Panc1 (cell line): ENCODE data around the gene SIK3. TPM values are rescaled to one million over a fixed set of nuclear protein-coding genes. Genes with fewer than 3 reads are reported as not detected.
A peak's percentile ranks its signal among the peaks of the same experiment; 100 is the strongest.

Experiments used
- ATAC-seq: fragments of 200-7000 bp; cut with Tn5 transposase; 2 replicates; pipeline ENCODE4 v1.9.1; 2020; ENCODE audit warnings: mild to moderate bottlenecking, moderate library complexity
- BruUV-seq: library from RNA; stranded (reverse); fragments of 400-500 nt; replicated peaks from 2 replicates; lab custom pipeline; 2021; lab: Mats Ljungman, UMichigan
- CTCF ChIA-PET: fragments of 300-600 bp; sonication (Branson Sonifier 250); formaldehyde crosslinking; loops from one replicate; lab custom pipeline; 2022; ENCODE audit warnings: antibody characterized with exemption; lab: Charles Lee
- POLR2A ChIA-PET: fragments of 300-600 bp; sonication (Branson Sonifier 250); formaldehyde crosslinking; loops from one replicate; lab custom pipeline; 2022; ENCODE audit warnings: antibody characterized with exemption; lab: Charles Lee
- DNase-seq: peaks from one replicate; pipeline ENCODE4 v3.0.0-alpha.2; 2010; ENCODE audit warnings: low read depth, low spot score
- H3K27ac ChIP-seq: 2 replicates; pipeline ENCODE4 v1.5.1; 2011; ENCODE audit warnings: mild to moderate bottlenecking, low read length, inconsistent platforms
- H3K27me3 ChIP-seq: fragments of 200-500 bp; sonication (Bioruptor generic); 2 replicates; pipeline ENCODE4 v1.6.0; 2014; ENCODE audit warnings: low read length, inconsistent platforms; ENCODE audit not compliant: control insufficient read depth, insufficient read depth
- H3K36me3 ChIP-seq: fragments of 200-500 bp; sonication (Bioruptor generic); 2 replicates; pipeline ENCODE4 v1.5.1; 2014; ENCODE audit warnings: inconsistent platforms, mild to moderate bottlenecking, low read length, moderate library complexity; ENCODE audit not compliant: control insufficient read depth, insufficient read depth
- H3K4me1 ChIP-seq: 2 replicates; pipeline ENCODE4 v1.5.1; 2011; ENCODE audit warnings: inconsistent platforms, mild to moderate bottlenecking, low read length, moderate library complexity; ENCODE audit not compliant: control insufficient read depth, insufficient read depth
- H3K4me3 ChIP-seq, 2 experiments: 2 replicates each; pipeline ENCODE4 v1.5.1; 2011 to 2012; ENCODE audit warnings: low read depth in 2 of 2, low read length in 2 of 2, mild to moderate bottlenecking in 2 of 2, inconsistent platforms in 1 of 2, moderate library complexity in 1 of 2
- H3K9me3 ChIP-seq: fragments of 200-500 bp; sonication (Bioruptor generic); 2 replicates; pipeline ENCODE4 v1.5.1; 2014; ENCODE audit warnings: low read depth, mild to moderate bottlenecking, inconsistent platforms, low read length, moderate library complexity; ENCODE audit not compliant: control insufficient read depth, insufficient read depth
- CTCF ChIP-seq: fragments of 450-650 bp; IDR thresholded peaks from 2 replicates; pipeline ENCODE4 v1.5.1; 2017; ENCODE audit warnings: mild to moderate bottlenecking
- POLR2AphosphoS5 ChIP-seq: IDR thresholded peaks from 2 replicates; pipeline ENCODE4 v1.6.1; 2012; ENCODE audit warnings: mild to moderate bottlenecking, low read depth, low read length, moderate library complexity
- SIN3A ChIP-seq: IDR thresholded peaks from 2 replicates; pipeline ENCODE4 v1.6.1; 2012; ENCODE audit warnings: low read depth, mild to moderate bottlenecking, low read length, moderate library complexity, borderline replicate concordance; ENCODE audit not compliant: insufficient read depth
- TCF7L2 ChIP-seq: IDR thresholded peaks from 2 replicates; pipeline ENCODE4 v1.6.1; 2011; ENCODE audit warnings: mild to moderate bottlenecking, low read depth, low read length, inconsistent platforms
- in situ Hi-C: cut with HindIII; loops from 2 replicates; pipeline ENCODE4 v1.10.0; 2016; ENCODE audit warnings: low sequenced_read_pairs, low pct_unique_long_range_greater_than_20kb
- intact Hi-C: fragments of 100-400 bp; cut with micrococcal nuclease; formaldehyde crosslinking; loops from one replicate; pipeline ENCODE4 v1.10.0; 2022; ENCODE audit not compliant: unreplicated experiment
- total RNA-seq: library from RNA; stranded (reverse); gene quantifications from one replicate; pipeline ENCODE4 v1.2.1, GENCODE V29; 2021; ENCODE audit not compliant: unreplicated experiment
- TF ChIP-seq, protein P1 (sequence below), 2 experiments: IDR thresholded peaks; 2 replicates each; pipeline ENCODE4 v1.6.1; 2011 to 2012; ENCODE audit warnings: low read depth in 2 of 2, control low read depth in 1 of 2, low read length in 1 of 2, mild to moderate bottlenecking in 1 of 2, moderate library complexity in 1 of 2; ENCODE audit not compliant: insufficient read depth in 1 of 2

SIK3 gene
- total RNA-seq, 1 experiment from 2014 or later, result 39.7 TPM

GRCh38 chr11:116881143-116881542 lies 217.1 kb downstream of the SIK3 start:
- H3K9me3 ChIP-seq, result no peaks in the 10 kb centered on the region
- no peak for ATAC-seq
- no peak overlapping the region for H3K27ac ChIP-seq
- CTCF ChIA-PET, result interaction anchor here (0.6 kb wide), 1 partner anchor 349 kb away, joined by 3 read pairs; no protein-coding TSS in a partner anchor
- H3K4me1 ChIP-seq, result no peaks in the 10 kb centered on the region
- no TSS peak for BruUV-seq
- TF ChIP-seq TCF7L2 (no peak), CTCF (no peak), POLR2AphosphoS5 (no peak), SIN3A (no peak)
- TF ChIP-seq, protein P1, sequence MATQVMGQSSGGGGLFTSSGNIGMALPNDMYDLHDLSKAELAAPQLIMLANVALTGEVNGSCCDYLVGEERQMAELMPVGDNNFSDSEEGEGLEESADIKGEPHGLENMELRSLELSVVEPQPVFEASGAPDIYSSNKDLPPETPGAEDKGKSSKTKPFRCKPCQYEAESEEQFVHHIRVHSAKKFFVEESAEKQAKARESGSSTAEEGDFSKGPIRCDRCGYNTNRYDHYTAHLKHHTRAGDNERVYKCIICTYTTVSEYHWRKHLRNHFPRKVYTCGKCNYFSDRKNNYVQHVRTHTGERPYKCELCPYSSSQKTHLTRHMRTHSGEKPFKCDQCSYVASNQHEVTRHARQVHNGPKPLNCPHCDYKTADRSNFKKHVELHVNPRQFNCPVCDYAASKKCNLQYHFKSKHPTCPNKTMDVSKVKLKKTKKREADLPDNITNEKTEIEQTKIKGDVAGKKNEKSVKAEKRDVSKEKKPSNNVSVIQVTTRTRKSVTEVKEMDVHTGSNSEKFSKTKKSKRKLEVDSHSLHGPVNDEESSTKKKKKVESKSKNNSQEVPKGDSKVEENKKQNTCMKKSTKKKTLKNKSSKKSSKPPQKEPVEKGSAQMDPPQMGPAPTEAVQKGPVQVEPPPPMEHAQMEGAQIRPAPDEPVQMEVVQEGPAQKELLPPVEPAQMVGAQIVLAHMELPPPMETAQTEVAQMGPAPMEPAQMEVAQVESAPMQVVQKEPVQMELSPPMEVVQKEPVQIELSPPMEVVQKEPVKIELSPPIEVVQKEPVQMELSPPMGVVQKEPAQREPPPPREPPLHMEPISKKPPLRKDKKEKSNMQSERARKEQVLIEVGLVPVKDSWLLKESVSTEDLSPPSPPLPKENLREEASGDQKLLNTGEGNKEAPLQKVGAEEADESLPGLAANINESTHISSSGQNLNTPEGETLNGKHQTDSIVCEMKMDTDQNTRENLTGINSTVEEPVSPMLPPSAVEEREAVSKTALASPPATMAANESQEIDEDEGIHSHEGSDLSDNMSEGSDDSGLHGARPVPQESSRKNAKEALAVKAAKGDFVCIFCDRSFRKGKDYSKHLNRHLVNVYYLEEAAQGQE (IDR thresholded peaks at IDR 0.05; ENCODE audit: insufficient read depth in 1 of 2, low read depth in 2 of 2, low read length in 1 of 2), result no peak
- no peak for DNase-seq
- H3K36me3 ChIP-seq, result 0 out of 2 replicates have a peak, but pooled peaks cover 2% of the 10 kb centered on the region
- no peak overlapping the region for H3K4me3 ChIP-seq
- POLR2A ChIA-PET, result interaction anchor here (0.6 kb wide), 1 partner anchor 18 kb away, joined by 4 read pairs; no protein-coding TSS in a partner anchor
- in situ Hi-C loops (no loop called here), intact Hi-C loops (loop anchor here (10.0 kb wide), 1 partner anchor 344 kb away; no protein-coding TSS in a partner anchor)
- no peaks in the 10 kb centered on the region for H3K27me3 ChIP-seq

DNA sequence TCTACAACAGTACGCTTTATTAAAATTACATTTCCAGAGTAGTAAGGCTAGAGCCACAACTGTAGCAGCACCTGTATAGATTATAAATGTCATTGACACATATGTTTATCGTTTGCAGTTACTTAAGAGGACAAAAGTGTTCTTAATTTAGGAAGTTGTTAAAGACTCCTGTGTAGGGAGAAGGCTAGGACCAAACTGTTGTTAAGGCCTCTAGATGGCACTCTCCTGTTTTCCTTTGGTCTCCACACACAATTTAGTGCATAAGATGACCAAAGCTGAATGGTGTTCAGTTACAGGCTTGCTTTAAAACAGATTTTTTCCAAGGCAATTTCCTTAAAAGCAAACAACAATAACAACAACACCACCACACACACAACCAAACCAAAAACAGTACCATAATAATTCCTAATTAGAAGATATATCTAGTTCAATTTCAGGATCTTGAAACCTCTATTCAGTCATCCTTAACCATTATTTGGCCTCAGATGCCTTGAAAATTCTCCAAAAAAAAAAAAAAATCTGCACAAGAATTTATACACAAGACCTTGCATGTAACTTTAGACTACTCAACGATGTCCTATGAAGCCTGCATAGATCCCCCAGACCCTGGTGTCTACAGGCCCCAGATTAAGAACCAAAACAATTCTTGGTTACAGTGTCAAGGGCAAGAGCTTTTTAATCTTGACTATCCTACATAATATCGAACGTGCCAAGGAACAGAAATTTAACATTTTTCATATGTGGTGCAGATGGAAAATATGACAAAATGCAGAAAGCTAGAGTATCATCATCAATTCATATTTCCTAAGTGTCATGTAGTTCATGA lies 218.2 kb downstream of the SIK3 start:
- intact Hi-C loops, result loop anchor here (1.0 to 10.0 kb wide), 2 partner anchors 226 to 345 kb away; no protein-coding TSS in a partner anchor
- POLR2A ChIA-PET, result interaction anchor here (0.6 kb wide), 1 partner anchor 205 kb away, joined by 3 read pairs; no protein-coding TSS in a partner anchor

More for the DNA sequence above, 218.2 kb downstream of the SIK3 start:
- H3K4me1 ChIP-seq, result no peaks in the 10 kb centered on the region
- TF ChIP-seq TCF7L2 (no peak), CTCF (peak; percentile 79; the same call in 1 of the 2 replicates), POLR2AphosphoS5 (no peak), SIN3A (no peak)
- TF ChIP-seq, protein P1 (IDR thresholded peaks at IDR 0.05; ENCODE audit: insufficient read depth in 1 of 2, low read depth in 2 of 2, low read length in 1 of 2), result no peak
- H3K27me3 ChIP-seq, result no peaks in the 10 kb centered on the region
- in situ Hi-C loops, result no loop called here
- no peaks in the 10 kb centered on the region for H3K9me3 ChIP-seq
- ATAC-seq (peak; percentile 97), DNase-seq (peak; percentile 66)
- 0 out of 2 replicates have a peak, but pooled peaks cover 2% of the 10 kb centered on the region for H3K36me3 ChIP-seq
- TSS peak; percentile 19 for BruUV-seq
- H3K27ac ChIP-seq, result no peak overlapping the region
- CTCF ChIA-PET, result interaction anchor here (0.6 to 0.7 kb wide), 3 partner anchors 246 to 382 kb away, joined by 3 read pairs; no protein-coding TSS in a partner anchor
- no peak overlapping the region for H3K4me3 ChIP-seq
